SU-DHL-6 (cell line): ENCODE data around the gene CCDC122.

Source experiments
- CTCF ChIP-seq: fragments of 200-600 bp; sonication (generic); IDR thresholded peaks from one replicate; pipeline ENCODE4 v1.5.1; 2017; ENCODE audit warnings: antibody characterized with exemption, mild to moderate bottlenecking, low read length, moderate library complexity; ENCODE audit not compliant: insufficient read depth, poor library complexity, severe bottlenecking
- EZH2phosphoT487 ChIP-seq: fragments of 200-600 bp; sonication (generic), shearing (Covaris generic); conservative IDR thresholded peaks from 2 replicates; pipeline ENCODE4 v1.6.1; 2018; ENCODE audit warnings: mild to moderate bottlenecking, antibody characterized with exemption, low read length, moderate library complexity, mixed read lengths

GRCh38 chr13:43822969-43823368, 56.6 kb downstream of the CCDC122 start:
- TF ChIP-seq CTCF: no peak
- TF ChIP-seq EZH2phosphoT487: no peak
